Activated CD8-positive, alpha-beta memory T cell treated with anti-CD3 and anti-CD28 coated beads, Interleukin-2, amount 10 ng/mL, durations not matched to agents 7 days and 5 days (primary cell): ENCODE data around the gene KLK13. TPM values are rescaled to one million over a fixed set of nuclear protein-coding genes. Genes with fewer than 3 reads are reported as not detected.

ENCODE experiments used
- ATAC-seq: fragments of 150-1000 bp; cut with Tn5 transposase; one replicate; pipeline ENCODE4 v1.10.0; 2021; ENCODE audit warnings: moderate library complexity
- CTCF ChIA-PET: fragments of 350-600 bp; sonication (Branson Sonifier 250); formaldehyde crosslinking; loops from one replicate; lab custom pipeline; 2021; ENCODE audit warnings: antibody characterized with exemption; lab: Charles Lee
- DNase-seq: peaks from one replicate; pipeline ENCODE4 v3.0.0-alpha.2; 2020
- H3K27ac Mint-ChIP-seq: one replicate; pipeline ENCODE4 v1.8.0; 2021; ENCODE audit warnings: mild to moderate bottlenecking, mixed read lengths
- H3K27me3 Mint-ChIP-seq: one replicate; pipeline ENCODE4 v1.8.0; 2021; ENCODE audit warnings: mixed read lengths
- H3K36me3 Mint-ChIP-seq: one replicate; pipeline ENCODE4 v1.8.0; 2021; ENCODE audit warnings: mild to moderate bottlenecking, mixed read lengths
- H3K4me1 Mint-ChIP-seq: one replicate; pipeline ENCODE4 v1.8.0; 2021; ENCODE audit warnings: mixed read lengths
- H3K4me3 Mint-ChIP-seq: one replicate; pipeline ENCODE4 v1.8.0; 2021; ENCODE audit warnings: mild to moderate bottlenecking, moderate library complexity, mixed read lengths
- H3K9me3 Mint-ChIP-seq: one replicate; pipeline ENCODE4 v1.8.0; 2022; ENCODE audit warnings: low read depth, mixed read lengths
- total RNA-seq, 2 experiments: library from RNA; stranded (reverse); gene quantifications; one replicate each; pipeline ENCODE4 v1.2.3, GENCODE V29; 2021

KLK13 gene
- total RNA-seq, 2 experiments from 2014 or later, result not detected

DNA sequence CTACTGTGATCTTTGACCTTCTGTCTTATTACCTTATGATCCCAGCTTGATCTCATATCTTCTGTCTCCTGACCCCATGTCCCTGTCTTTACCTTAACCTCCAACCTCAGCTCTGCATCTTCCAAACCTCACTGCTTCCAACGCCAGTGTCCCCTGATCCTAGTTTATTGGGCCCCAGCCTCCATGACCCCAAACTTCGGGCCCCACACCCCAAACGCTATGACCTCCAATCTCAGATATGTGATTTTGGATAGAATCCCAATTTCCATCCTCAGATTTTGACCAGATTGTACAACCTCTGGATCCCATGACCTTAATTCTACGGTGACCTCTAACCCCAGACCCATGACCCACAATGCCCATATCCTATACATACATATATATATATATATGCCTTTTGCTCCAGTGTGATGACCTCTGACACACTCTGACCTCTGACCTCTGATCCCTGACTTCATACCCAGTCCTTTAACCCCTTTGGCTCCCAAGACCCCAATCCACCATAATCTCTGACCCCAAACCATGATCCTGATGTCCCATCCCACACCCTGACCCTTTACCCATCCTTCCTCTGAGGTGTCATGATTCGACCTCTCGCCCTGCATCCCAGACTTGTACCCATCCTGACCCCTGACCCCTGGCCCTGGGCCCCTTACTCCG is 33.5 kb downstream of the KLK13 start:
- no peaks in the 10 kb centered on the region for H3K36me3 Mint-ChIP-seq
- no peak overlapping the region for H3K27ac Mint-ChIP-seq
- no peak for ATAC-seq
- peaks cover 6% of the 10 kb centered on the region for H3K27me3 Mint-ChIP-seq
- no peaks in the 10 kb centered on the region for H3K4me1 Mint-ChIP-seq
- no peak for DNase-seq
- CTCF ChIA-PET, result no interaction called here
- H3K4me3 Mint-ChIP-seq, result no peak overlapping the region
- no peaks in the 10 kb centered on the region for H3K9me3 Mint-ChIP-seq

DNA sequence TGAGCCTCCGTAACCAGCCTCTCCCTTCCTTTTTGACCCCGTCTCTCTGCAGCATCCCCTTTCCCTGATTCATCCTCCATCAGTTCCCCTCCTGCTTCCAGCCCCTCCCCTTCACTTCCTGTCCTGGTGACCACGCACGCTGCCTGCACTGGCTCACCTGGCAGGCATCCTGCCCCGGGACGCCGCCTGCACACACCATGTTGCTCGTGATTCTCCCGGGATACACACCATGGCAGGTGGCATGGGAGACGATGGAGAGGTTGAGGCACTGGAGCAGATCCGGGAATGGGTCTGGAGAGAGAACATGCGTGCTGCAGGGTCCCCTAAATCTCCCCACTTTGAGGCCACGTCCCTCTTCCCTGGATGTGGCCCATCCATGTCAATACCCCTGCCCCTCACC is 34.3 kb downstream of the KLK13 start:
- CTCF ChIA-PET, result no interaction called here
- ATAC-seq (no peak), DNase-seq (no peak)
- Mint-ChIP-seq H3K36me3 (no peaks in the 10 kb centered on the region), H3K4me3 (no peak overlapping the region), H3K4me1 (no peaks in the 10 kb centered on the region), H3K27me3 (peaks cover 6% of the 10 kb centered on the region), H3K9me3 (no peaks in the 10 kb centered on the region), H3K27ac (no peak overlapping the region)

DNA sequence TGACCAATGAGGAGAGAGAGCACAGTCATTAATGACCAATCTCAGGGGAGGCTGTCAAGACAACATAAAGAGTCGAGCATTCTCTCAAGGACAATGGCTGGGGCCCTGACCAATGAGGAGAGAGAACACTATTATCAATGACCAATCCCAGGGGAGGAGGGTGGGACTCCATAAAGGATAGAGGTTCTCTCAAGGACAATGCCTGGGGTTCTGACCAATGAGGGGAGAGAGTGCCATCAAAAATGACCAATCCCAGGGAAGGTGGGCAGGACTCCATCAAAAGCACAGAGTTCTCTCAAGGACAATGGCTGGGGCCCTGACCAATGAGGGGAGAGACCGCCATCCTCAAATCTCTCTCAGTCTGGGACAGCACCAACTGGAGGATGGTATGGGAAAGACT is 35.2 kb downstream of the KLK13 start:
- Mint-ChIP-seq H3K4me3 (no peak overlapping the region), H3K27ac (no peak overlapping the region), H3K36me3 (no peaks in the 10 kb centered on the region), H3K4me1 (no peaks in the 10 kb centered on the region), H3K9me3 (no peaks in the 10 kb centered on the region), H3K27me3 (peaks cover 3% of the 10 kb centered on the region)
- DNase-seq (no peak), ATAC-seq (no peak)
- CTCF ChIA-PET, result no interaction called here

DNA sequence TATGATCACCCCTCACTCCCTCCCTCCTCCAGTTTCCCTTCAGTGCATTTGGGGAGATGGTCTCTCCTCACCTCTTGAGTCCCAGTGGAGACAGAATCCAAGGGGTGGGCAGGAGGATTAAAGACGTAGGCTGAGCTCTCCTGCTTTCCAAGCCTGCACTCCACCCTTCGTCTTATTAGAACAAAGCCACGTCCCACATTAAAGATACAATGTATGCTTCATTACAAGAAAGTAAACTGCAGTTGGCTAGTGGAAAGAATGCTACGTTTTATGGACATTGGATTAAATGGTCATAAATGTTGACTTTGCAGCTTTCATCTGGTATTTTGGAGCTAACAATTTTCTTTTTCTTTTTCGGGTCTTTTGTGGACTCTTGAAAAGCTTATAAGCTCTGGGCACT is 37.0 kb downstream of the KLK13 start:
- ATAC-seq, result no peak
- no peak for DNase-seq
- H3K27ac Mint-ChIP-seq, result no peak overlapping the region
- H3K36me3 Mint-ChIP-seq, result no peaks in the 10 kb centered on the region
- no peak overlapping the region for H3K4me3 Mint-ChIP-seq
- peaks cover 4% of the 10 kb centered on the region for H3K27me3 Mint-ChIP-seq
- no peaks in the 10 kb centered on the region for H3K9me3 Mint-ChIP-seq
- CTCF ChIA-PET, result interaction anchor here (1.4 kb wide), 1 partner anchor 11 kb away, joined by 3 read pairs; no protein-coding TSS in a partner anchor
- no peaks in the 10 kb centered on the region for H3K4me1 Mint-ChIP-seq

DNA sequence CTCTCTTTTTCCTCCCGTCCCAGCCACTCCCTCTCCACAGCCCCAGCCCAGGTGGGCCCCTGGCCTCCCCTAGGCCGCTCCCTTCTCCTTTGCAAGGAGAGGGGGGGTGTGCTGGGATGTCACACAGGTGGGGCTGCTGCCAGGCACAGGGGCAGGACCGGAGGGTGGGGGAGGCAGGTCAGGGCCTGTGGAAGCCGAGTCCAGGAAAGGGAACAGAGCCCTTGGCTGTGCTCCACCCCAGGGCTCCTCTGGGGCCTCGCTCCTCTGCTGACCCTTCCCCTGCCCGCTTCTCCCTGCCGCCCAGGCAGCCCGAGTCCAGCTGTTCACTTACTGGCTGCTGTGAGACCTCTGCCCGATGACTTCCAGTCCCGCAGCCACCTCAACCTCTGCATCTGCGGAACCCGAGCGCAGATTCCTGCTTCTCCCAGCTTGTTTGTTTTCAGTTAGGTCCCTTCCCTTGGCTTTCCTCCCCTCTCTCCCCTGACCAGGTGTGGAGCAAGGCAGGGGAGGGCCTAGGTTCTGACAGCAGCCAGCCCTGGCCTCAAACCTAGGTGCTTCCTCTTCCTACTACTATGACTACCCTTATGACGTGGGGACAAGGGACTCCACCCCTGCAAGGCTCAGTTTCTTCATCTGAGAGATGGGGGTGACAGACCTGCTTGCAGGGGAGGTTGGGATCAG is 37.6 kb downstream of the KLK13 start:
- peaks cover 7% of the 10 kb centered on the region for H3K27me3 Mint-ChIP-seq
- no peak overlapping the region for H3K4me3 Mint-ChIP-seq
- DNase-seq (no peak), ATAC-seq (no peak)
- no peaks in the 10 kb centered on the region for H3K36me3 Mint-ChIP-seq
- H3K9me3 Mint-ChIP-seq, result no peaks in the 10 kb centered on the region
- H3K4me1 Mint-ChIP-seq, result no peaks in the 10 kb centered on the region
- H3K27ac Mint-ChIP-seq, result no peak overlapping the region
- CTCF ChIA-PET, result interaction anchor here (1.4 kb wide), 1 partner anchor 11 kb away, joined by 3 read pairs; no protein-coding TSS in a partner anchor

DNA sequence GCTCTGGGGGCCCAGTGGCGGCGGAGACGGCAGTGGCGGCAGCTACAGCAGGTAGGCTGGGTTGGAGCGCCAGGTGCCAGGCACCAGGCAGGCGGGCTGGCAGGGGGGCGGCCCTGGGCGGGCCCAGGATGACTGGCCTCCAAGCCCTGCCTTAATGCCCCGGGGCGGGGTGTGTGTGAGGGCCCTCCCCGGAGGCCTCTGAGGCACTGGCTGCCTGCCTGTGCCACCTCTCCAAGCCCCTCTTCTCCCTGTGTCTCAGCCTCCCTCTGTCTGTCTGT is 38.4 kb downstream of the KLK13 start, which contains the start of gene KLK11:
KLK11 (minus strand) TSS at position 63 of the 278 bp plus-strand sequence. CDS start 985 bp downstream, outside the sequence.
- H3K27me3 Mint-ChIP-seq, result peaks cover 7% of the 10 kb centered on the region
- H3K27ac Mint-ChIP-seq, result no peak within 1 kb of the TSS
- no peaks in the 10 kb centered on the region for H3K36me3 Mint-ChIP-seq
- CTCF ChIA-PET, result no interaction called here
- no peaks in the 10 kb centered on the region for H3K9me3 Mint-ChIP-seq
- no peak within 1 kb of the TSS for H3K4me3 Mint-ChIP-seq
- no peaks in the 10 kb centered on the region for H3K4me1 Mint-ChIP-seq
- ATAC-seq (no peak), DNase-seq (no peak)

DNA sequence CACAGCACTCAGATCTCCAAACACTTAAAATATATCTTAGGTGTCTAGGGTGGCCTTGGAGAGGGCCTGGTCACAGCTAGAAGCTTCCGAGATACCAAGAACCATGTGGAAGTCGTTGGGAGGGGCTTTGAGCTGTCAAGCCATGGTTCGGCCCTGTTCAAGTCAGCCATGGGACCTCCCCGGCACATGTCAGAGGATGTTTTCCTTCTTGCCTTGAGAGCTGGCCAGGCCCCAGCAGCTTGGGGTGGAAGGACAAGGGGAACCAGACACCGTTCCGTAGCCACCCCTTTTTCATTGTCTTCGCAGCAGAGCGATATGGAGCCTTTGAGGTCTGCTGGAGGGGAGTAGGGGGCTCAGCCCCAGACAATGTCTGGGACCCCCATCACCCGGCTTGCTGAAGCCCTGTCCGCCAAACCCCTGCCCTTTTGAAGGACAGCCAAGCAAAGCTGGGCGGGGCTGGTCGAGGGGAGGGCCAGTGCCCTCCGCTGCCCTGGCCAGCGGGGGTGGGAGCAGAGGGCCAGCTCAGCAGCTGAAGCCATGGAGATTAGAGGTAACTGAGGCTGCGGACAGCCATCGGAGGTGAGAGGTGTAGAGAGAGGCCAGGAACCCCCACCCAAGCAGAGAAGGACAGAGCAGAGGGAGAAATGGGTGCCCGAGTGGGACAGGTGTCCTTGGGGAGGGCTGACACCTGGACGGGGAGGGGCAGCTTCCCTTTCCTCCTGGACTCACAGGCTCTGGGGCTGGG is 38.9 kb downstream of the KLK13 start:
- CTCF ChIA-PET, result no interaction called here
- no peak for ATAC-seq
- no peak for DNase-seq
- H3K36me3 Mint-ChIP-seq, result no peaks in the 10 kb centered on the region
- no peaks in the 10 kb centered on the region for H3K9me3 Mint-ChIP-seq
- H3K4me3 Mint-ChIP-seq, result no peak overlapping the region
- no peak overlapping the region for H3K27ac Mint-ChIP-seq
- peaks cover 7% of the 10 kb centered on the region for H3K27me3 Mint-ChIP-seq
- no peaks in the 10 kb centered on the region for H3K4me1 Mint-ChIP-seq

DNA sequence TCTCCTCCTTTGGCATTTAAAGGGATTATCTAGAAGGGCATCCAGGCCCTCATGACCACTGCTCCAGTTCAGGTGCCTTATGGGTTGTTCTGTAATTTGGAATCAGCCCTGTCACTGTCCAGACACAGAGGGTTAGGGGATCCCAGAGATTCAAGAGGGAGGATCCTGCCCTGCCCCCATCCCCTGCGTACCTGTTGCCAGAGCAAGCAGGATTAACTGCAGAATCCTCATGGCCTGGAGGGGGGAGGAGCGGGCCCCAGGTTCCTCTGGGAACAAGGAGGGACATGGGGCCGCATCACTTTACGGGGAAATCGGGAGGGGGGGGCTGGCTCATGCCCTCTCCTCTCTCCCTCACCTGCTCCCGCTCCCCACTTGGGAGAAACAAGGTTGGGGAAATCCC is 39.5 kb downstream of the KLK13 start:
- DNase-seq (no peak), ATAC-seq (no peak)
- Mint-ChIP-seq H3K4me1 (no peaks in the 10 kb centered on the region), H3K27ac (no peak overlapping the region), H3K9me3 (no peaks in the 10 kb centered on the region), H3K27me3 (peaks cover 11% of the 10 kb centered on the region), H3K36me3 (no peaks in the 10 kb centered on the region), H3K4me3 (no peak overlapping the region)
- CTCF ChIA-PET, result no interaction called here

DNA sequence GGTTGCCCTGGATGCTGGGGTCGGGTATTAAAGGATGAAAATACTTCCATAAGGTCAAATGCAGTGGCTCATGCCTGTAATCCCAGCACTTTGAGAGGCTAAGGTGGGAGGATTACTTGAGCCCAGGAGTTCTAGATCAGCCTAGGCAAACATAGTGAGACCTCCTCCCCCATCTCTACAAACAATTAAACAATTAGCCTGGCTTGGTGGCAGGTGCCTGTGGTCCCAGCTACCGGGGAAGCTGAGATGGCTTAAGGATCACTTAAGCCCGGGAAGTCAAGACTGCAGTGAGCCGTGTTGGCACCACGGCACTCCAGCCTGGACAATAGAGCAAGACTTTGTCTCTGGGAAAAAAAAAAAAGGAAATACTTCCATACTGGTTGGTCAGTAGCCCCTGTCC is 40.0 kb downstream of the KLK13 start:
- DNase-seq (no peak), ATAC-seq (no peak)
- Mint-ChIP-seq H3K27me3 (peaks cover 16% of the 10 kb centered on the region), H3K9me3 (no peaks in the 10 kb centered on the region), H3K36me3 (no peaks in the 10 kb centered on the region), H3K4me1 (peaks cover 1% of the 10 kb centered on the region), H3K27ac (no peak overlapping the region), H3K4me3 (no peak overlapping the region)
- CTCF ChIA-PET, result no interaction called here

DNA sequence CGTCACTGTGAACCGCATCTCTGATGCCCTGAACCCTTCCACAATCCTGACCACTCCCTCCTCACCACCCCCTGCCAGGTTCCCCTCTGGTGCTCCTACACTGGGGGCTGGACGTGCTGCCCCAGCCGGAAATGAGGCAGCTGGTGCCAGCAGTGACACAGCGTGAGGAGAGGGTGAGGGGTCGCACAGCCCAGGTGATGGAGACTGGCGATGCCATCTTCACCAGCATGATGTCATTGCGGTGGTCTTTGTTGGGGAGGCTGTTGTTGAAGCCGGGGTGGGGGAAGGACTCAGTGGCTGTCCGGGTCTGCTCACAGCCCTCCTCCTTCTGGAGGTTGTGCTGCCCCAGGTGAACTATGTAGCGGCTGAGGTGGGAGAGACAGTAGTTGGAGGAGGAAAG is 40.9 kb downstream of the KLK13 start:
- Mint-ChIP-seq H3K9me3 (no peaks in the 10 kb centered on the region), H3K27me3 (peaks cover 25% of the 10 kb centered on the region), H3K4me1 (peaks cover 3% of the 10 kb centered on the region), H3K27ac (no peak overlapping the region), H3K4me3 (no peak overlapping the region), H3K36me3 (no peaks in the 10 kb centered on the region)
- DNase-seq, result no peak
- ATAC-seq, result no peak
- CTCF ChIA-PET, result no interaction called here

DNA sequence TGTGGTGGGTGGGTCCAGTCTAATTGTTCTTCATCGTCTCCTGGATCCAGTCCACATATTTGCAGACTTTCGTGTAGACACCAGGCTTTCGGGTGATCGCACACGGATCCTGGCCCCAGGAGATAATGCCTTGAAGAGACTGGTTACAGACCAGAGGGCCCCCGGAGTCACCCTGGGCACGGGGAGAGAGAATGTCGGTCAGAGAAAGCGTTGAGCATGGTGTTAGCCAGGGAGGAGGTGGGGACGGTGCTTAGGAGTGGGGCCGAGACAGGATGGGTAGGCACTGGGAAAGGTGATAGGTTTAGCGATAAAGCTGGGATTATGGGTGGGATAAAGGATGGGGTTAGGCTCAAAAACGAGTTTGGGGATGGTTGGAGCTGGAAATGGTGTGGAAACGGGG is 42.4 kb downstream of the KLK13 start:
- H3K27ac Mint-ChIP-seq, result no peak overlapping the region

DNA sequence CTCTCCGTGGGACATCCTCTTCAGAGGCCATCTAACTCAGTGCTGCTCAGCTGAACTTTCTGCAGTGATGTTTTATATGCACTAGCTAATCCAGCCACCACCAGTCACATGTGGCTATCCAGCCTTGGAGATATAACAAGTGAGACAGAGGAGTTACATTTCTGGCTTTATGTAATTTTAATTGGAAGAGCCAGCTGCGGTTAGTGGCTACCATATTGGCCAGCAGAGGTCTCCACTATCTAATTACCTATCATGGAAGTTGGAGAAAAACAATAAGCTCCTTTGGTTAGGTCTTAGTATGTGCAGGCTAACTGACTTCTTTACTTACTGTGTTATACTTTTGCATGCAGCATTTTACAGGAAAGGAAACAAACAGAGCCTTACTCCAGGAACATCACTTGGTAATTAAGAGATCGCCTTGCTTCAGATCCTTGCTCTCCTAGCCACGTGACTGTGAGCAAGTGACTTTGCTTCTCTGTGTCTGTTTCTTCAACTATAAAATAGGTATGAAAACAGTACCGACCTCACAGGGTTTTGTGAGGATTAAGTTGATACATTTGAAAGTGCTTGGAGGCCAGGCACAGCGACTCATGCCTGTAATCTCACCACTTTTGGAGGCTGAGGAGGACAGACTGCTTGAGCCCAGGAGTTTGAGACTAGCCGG is 43.8 kb downstream of the KLK13 start:
- H3K4me3 Mint-ChIP-seq, result no peak overlapping the region
- no peaks in the 10 kb centered on the region for H3K9me3 Mint-ChIP-seq
- ATAC-seq (no peak), DNase-seq (no peak)
- CTCF ChIA-PET, result interaction anchor here (1.1 to 1.4 kb wide), 3 partner anchors 76 to 135 kb away, joined by 3 to 13 read pairs (median 4); no protein-coding TSS in a partner anchor
- H3K27me3 Mint-ChIP-seq, result peaks cover 46% of the 10 kb centered on the region
- peaks cover 3% of the 10 kb centered on the region for H3K36me3 Mint-ChIP-seq
- peaks cover 11% of the 10 kb centered on the region for H3K4me1 Mint-ChIP-seq
- H3K27ac Mint-ChIP-seq, result no peak overlapping the region

More for the DNA sequence above, 42.4 kb downstream of the KLK13 start:
- DNase-seq (no peak), ATAC-seq (no peak)
- CTCF ChIA-PET, result no interaction called here
- H3K27me3 Mint-ChIP-seq, result peaks cover 36% of the 10 kb centered on the region
- no peak overlapping the region for H3K4me3 Mint-ChIP-seq
- no peaks in the 10 kb centered on the region for H3K9me3 Mint-ChIP-seq
- H3K4me1 Mint-ChIP-seq, result peaks cover 7% of the 10 kb centered on the region
- H3K36me3 Mint-ChIP-seq, result peaks cover 3% of the 10 kb centered on the region

DNA sequence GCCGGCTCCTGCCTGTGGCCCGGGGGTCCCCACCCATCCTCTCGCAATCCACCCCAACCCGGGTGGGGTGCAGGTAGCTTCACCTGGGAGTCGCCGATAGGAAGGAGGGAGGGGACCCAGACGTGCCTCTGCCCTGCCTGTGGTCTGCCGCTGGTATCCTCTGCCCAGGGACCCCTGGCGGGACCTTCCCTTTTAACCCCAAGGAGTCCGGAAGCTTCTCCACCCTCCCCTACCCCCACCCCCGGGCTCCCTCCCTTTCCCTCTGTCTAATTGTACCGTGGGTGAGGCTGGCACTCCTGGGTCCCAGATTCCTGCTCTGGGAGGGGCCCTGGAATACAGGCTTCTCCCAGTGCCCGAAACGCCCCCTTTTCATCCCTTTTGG is 45.4 kb downstream of the KLK13 start, which contains the start of gene KLK10:
KLK10 (minus strand) TSS at position 166 of the 382 bp plus-strand sequence. CDS start 579 bp downstream, outside the sequence.
- Mint-ChIP-seq H3K27ac (no peak within 1 kb of the TSS), H3K9me3 (no peaks in the 10 kb centered on the region), H3K27me3 (peaks cover 50% of the 10 kb centered on the region), H3K36me3 (peaks cover 3% of the 10 kb centered on the region), H3K4me1 (peaks cover 13% of the 10 kb centered on the region), H3K4me3 (peak within 1 kb of the TSS; percentile 17)
- DNase-seq, result no peak
- CTCF ChIA-PET, result interaction anchor here (4.3 kb wide), 1 partner anchor 76 kb away, joined by 19 read pairs; no protein-coding TSS in a partner anchor
- no peak for ATAC-seq
